ENCODE data around the gene CTNNBL1. TPM values are rescaled to one million over a fixed set of nuclear protein-coding genes. Genes with fewer than 3 reads are reported as not detected.

The CTNNBL1 gene
- polyA plus RNA-seq, 1 of the 3 experiments (the other 2 are of a cell fraction): 29.5 TPM

DNA sequence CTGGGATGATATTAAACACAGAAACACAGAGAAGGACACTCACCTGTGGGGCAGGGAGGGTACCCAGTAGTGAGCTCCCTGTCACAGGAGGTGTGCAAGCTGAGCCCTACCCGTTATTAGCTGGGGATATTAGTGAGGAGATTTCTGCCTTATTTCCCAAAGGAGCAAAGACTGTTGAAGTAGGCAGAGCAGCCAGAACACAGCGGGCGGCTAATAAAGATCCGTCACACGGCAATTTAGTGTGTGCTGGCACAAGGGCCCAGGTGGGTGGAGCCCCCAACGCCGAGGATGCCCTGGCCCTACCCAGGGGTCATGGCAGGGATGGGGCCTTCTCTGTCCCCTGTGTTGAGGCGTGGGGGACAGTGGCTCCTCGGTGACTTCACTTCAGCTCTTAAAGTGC is 217.4 kb downstream of the CTNNBL1 start (continued):
- TF ChIP-seq, protein P1, sequence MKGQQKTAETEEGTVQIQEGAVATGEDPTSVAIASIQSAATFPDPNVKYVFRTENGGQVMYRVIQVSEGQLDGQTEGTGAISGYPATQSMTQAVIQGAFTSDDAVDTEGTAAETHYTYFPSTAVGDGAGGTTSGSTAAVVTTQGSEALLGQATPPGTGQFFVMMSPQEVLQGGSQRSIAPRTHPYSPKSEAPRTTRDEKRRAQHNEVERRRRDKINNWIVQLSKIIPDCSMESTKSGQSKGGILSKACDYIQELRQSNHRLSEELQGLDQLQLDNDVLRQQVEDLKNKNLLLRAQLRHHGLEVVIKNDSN (IDR thresholded peaks at IDR 0.05; ENCODE audit: borderline replicate concordance, low read depth): no peak
- TF ChIP-seq, protein P2, sequence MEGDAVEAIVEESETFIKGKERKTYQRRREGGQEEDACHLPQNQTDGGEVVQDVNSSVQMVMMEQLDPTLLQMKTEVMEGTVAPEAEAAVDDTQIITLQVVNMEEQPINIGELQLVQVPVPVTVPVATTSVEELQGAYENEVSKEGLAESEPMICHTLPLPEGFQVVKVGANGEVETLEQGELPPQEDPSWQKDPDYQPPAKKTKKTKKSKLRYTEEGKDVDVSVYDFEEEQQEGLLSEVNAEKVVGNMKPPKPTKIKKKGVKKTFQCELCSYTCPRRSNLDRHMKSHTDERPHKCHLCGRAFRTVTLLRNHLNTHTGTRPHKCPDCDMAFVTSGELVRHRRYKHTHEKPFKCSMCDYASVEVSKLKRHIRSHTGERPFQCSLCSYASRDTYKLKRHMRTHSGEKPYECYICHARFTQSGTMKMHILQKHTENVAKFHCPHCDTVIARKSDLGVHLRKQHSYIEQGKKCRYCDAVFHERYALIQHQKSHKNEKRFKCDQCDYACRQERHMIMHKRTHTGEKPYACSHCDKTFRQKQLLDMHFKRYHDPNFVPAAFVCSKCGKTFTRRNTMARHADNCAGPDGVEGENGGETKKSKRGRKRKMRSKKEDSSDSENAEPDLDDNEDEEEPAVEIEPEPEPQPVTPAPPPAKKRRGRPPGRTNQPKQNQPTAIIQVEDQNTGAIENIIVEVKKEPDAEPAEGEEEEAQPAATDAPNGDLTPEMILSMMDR (IDR thresholded peaks at IDR 0.05): no peak
- TF ChIP-seq, protein P3, sequence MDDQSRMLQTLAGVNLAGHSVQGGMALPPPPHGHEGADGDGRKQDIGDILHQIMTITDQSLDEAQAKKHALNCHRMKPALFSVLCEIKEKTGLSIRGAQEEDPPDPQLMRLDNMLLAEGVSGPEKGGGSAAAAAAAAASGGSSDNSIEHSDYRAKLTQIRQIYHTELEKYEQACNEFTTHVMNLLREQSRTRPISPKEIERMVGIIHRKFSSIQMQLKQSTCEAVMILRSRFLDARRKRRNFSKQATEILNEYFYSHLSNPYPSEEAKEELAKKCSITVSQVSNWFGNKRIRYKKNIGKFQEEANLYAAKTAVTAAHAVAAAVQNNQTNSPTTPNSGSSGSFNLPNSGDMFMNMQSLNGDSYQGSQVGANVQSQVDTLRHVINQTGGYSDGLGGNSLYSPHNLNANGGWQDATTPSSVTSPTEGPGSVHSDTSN (IDR thresholded peaks at IDR 0.05): no peak
- TF ChIP-seq TCF12 (IDR thresholded peaks at IDR 0.05) (no peak), RCOR1 (IDR thresholded peaks at IDR 0.05; ENCODE audit: low read length) (no peak)

DNA sequence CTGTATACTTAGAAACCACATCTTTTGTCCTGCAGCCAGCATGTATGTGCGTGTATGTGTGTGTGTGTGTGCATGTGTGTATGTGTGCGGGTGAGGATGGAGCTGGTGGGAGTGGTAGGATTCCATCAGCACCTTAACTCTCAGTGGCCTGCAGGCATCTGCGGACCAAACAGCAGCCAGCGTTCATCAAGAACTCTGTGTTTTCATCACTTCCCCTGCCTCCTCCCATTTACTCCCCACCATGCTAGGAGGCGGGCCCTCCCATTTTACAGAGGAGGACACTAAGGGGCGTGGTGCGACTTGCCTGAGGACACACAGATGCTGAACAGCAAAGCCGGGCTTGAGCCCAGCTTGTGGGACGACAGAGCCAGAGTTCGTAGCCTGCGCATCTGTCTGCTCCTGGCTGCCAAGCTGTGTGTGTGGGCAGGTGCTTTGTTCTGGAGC is 218.0 kb downstream of the CTNNBL1 start:
- Histone ChIP-seq H3K79me2 (ENCODE audit: insufficient read depth) (no peaks in the 10 kb centered on the region), H3K4me1 (ENCODE audit: control insufficient read depth in 1 of 2, insufficient read depth in 2 of 2, low read depth in 1 of 2, low read length in 1 of 2) (peaks cover 21 to 45% of the 10 kb centered on the region in 2 experiments; a peak in 2 of 4 replicates), H3K4me3 (ENCODE audit: low read depth in 2 of 2, low read length in 1 of 2) (no peak overlapping the region), H3K9me3 (no peaks in the 10 kb centered on the region), H3K9ac (no peak overlapping the region), H3F3A (replicated peaks; ENCODE audit: insufficient read depth) (no peaks in the 10 kb centered on the region), H3K27me3 (ENCODE audit: insufficient read depth) (peaks cover 8% of the 10 kb centered on the region; the same call in 1 of the 2 replicates), H4K20me1 (ENCODE audit: insufficient read depth) (no peaks in the 10 kb centered on the region), H3K9me2 (no peaks in the 10 kb centered on the region), H3K27ac (ENCODE audit: low read depth in 2 of 2, low read length in 1 of 2) (peak overlapping the region in 1 of 2 experiments; percentile 47; a peak in 1 of 4 replicates), H3K36me3 (replicated peaks in 1 of 2; ENCODE audit: control insufficient read depth in 1 of 2, insufficient read depth in 2 of 2, low read length in 1 of 2) (no peaks in the 10 kb centered on the region), H2AFZ (ENCODE audit: low read depth) (no peak overlapping the region), H3K4me2 (0 out of 2 replicates have a peak overlapping the region, but pooled peaks have one; percentile 37)
- TF ChIP-seq JUND (IDR thresholded peaks at IDR 0.05) (no peak), FOSL2 (IDR thresholded peaks at IDR 0.05; ENCODE audit: borderline replicate concordance, low read depth) (no peak), RCOR1 (IDR thresholded peaks at IDR 0.05; ENCODE audit: low read length) (peak; percentile 82), RFX5 (IDR thresholded peaks at IDR 0.05; ENCODE audit: low read length) (0 out of 2 replicates have a peak, but pooled peaks have one; percentile 27), RAD21 (IDR thresholded peaks at IDR 0.05; ENCODE audit: low read length) (0 out of 2 replicates have a peak, but pooled peaks have one; percentile 3), SMC3 (IDR thresholded peaks at IDR 0.05; ENCODE audit: low read depth, low read length) (peak; percentile 10; the same call in 1 of the 2 replicates), CHD2 (IDR thresholded peaks at IDR 0.05; ENCODE audit: low read length, partially characterized antibody) (peak; percentile 55), EP300 (IDR thresholded peaks at IDR 0.05; ENCODE audit: borderline replicate concordance in 1 of 2, low read depth in 1 of 2, low read length in 1 of 2) (peak in 1 of 2 experiments; percentile 57; a peak in 1 of 4 replicates), NRF1 (IDR thresholded peaks at IDR 0.05; ENCODE audit: low read depth, low read length) (peak; percentile 40; the same call in 1 of the 2 replicates), GATA2 (CRISPR knock-in tag; IDR thresholded peaks at IDR 0.05) (0 out of 2 replicates have a peak, but pooled peaks have one; percentile 16)
- TF ChIP-seq, protein P2 (IDR thresholded peaks at IDR 0.05): no peak
- TF ChIP-seq, protein P4, sequence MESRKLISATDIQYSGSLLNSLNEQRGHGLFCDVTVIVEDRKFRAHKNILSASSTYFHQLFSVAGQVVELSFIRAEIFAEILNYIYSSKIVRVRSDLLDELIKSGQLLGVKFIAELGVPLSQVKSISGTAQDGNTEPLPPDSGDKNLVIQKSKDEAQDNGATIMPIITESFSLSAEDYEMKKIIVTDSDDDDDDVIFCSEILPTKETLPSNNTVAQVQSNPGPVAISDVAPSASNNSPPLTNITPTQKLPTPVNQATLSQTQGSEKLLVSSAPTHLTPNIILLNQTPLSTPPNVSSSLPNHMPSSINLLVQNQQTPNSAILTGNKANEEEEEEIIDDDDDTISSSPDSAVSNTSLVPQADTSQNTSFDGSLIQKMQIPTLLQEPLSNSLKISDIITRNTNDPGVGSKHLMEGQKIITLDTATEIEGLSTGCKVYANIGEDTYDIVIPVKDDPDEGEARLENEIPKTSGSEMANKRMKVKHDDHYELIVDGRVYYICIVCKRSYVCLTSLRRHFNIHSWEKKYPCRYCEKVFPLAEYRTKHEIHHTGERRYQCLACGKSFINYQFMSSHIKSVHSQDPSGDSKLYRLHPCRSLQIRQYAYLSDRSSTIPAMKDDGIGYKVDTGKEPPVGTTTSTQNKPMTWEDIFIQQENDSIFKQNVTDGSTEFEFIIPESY (IDR thresholded peaks at IDR 0.05; ENCODE audit: borderline replicate concordance, low read depth): no peak
- POLR2A ChIA-PET: interaction anchor here (0.6 kb wide), 1 partner anchor 85 kb away, joined by 7 read pairs; no protein-coding TSS in a partner anchor
- WGBS (ENCODE audit: low lambda C conversion rate): 28% methylated on average over 9 of the region's 11 CpGs
- DNase-seq: peak; percentile 80
- CTCF ChIA-PET: interaction anchor here (0.7 to 5.2 kb wide), 8 partner anchors 9 to 310 kb away, joined by 3 to 30 read pairs (median 4); partner anchors contain the start of gene VSTM2L

Measured in SK-N-SH (cell line).